ENCODE data around the gene NACC2. TPM values are rescaled to one million over a fixed set of nuclear protein-coding genes. Genes with fewer than 3 reads are reported as not detected.
A peak's percentile ranks its signal among the peaks of the same experiment; 100 is the strongest.

NACC2 gene
- total and polyA plus RNA-seq, 9 of the 15 experiments (the other 6 are each of a cell fraction or from before 2014, with no cell fraction given), result 0.70 to 25.1 (median 5.6) TPM

GRCh38 chr9:135971892-135972291 is 123.2 kb downstream of the NACC2 start (continued):
- TF ChIP-seq TGIF2 (CRISPR knock-in tag; IDR thresholded peaks at IDR 0.05), result peak; percentile 85; the same call in 1 of the 2 replicates
- TF ChIP-seq TRIM28 (IDR thresholded peaks at IDR 0.05), result no peak
- TF ChIP-seq, protein P1, sequence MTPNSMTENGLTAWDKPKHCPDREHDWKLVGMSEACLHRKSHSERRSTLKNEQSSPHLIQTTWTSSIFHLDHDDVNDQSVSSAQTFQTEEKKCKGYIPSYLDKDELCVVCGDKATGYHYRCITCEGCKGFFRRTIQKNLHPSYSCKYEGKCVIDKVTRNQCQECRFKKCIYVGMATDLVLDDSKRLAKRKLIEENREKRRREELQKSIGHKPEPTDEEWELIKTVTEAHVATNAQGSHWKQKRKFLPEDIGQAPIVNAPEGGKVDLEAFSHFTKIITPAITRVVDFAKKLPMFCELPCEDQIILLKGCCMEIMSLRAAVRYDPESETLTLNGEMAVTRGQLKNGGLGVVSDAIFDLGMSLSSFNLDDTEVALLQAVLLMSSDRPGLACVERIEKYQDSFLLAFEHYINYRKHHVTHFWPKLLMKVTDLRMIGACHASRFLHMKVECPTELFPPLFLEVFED (CRISPR knock-in tag; conservative IDR thresholded peaks at IDR 0.05), result no peak
- TF ChIP-seq SIN3A (IDR thresholded peaks at IDR 0.05; ENCODE audit: borderline replicate concordance in 2 of 2, control insufficient read depth in 1 of 2, low read depth in 2 of 2, low read length in 2 of 2), result peak; percentile 98 to 100
- peak; percentile 100 for TF ChIP-seq EHMT2 (IDR thresholded peaks at IDR 0.05)
- TF ChIP-seq ARID4B (CRISPR knock-in tag; IDR thresholded peaks at IDR 0.05), result peak; percentile 99
- TF ChIP-seq KDM5B (IDR thresholded peaks at IDR 0.05; ENCODE audit: insufficient replicate concordance, low read depth, low read length), result no peak
- TF ChIP-seq TCFL5 (CRISPR knock-in tag; conservative IDR thresholded peaks at IDR 0.05), result no peak
- TF ChIP-seq NCOA4 (IDR thresholded peaks at IDR 0.05; ENCODE audit: partially characterized antibody), result no peak
- no peak for TF ChIP-seq ETV1 (tag; conservative IDR thresholded peaks at IDR 0.05; ENCODE audit: low read depth)
- TF ChIP-seq PRMT5 (CRISPR knock-in tag; IDR thresholded peaks at IDR 0.05), result peak; percentile 98
- TF ChIP-seq ZNF445 (CRISPR knock-in tag; IDR thresholded peaks at IDR 0.05; ENCODE audit: low read depth), result no peak
- no peak; the same call in 1 of the 2 replicates for TF ChIP-seq E2F4 (CRISPR knock-in tag; IDR thresholded peaks at IDR 0.05; ENCODE audit: low read depth)
- TF ChIP-seq GTF2F1 (IDR thresholded peaks at IDR 0.05; ENCODE audit: low read depth, low read length), result no peak
- peak; percentile 62; the same call in 1 of the 2 replicates for TF ChIP-seq ZBTB7A (IDR thresholded peaks at IDR 0.05; ENCODE audit: borderline replicate concordance, control insufficient read depth, low read depth, low read length)
- peak in 1 of 2 experiments; percentile 90; a peak in 2 of 4 replicates for TF ChIP-seq SRF (CRISPR knock-in tag; IDR thresholded peaks at IDR 0.05)
- TF ChIP-seq MEF2D (tag; conservative IDR thresholded peaks at IDR 0.05; ENCODE audit: low read depth), result 0 out of 2 replicates have a peak, but pooled peaks have one; percentile 30
- no peak for TF ChIP-seq ZNF589 (CRISPR knock-in tag; IDR thresholded peaks at IDR 0.05; ENCODE audit: low read depth)
- TF ChIP-seq KLF6 (CRISPR knock-in tag; IDR thresholded peaks at IDR 0.05; ENCODE audit: borderline replicate concordance), result 0 out of 2 replicates have a peak, but pooled peaks have one; percentile 21
- TF ChIP-seq HINFP (tag; conservative IDR thresholded peaks at IDR 0.05; ENCODE audit: low read depth), result no peak; the same call in 1 of the 2 replicates

Data from K562 (cell line).